Bronchial epithelial cell (primary cell): ENCODE data around the gene ZNF12. TPM values are rescaled to one million over a fixed set of nuclear protein-coding genes. Genes with fewer than 3 reads are reported as not detected.
"Not testable (repeated sequence)": the region's sequence is repeated elsewhere in the genome, so short reads cannot be mapped to it uniquely, and the experiment has no call there.

Source experiments
- DNase-seq: peaks from one replicate; pipeline ENCODE4 v3.0.0-alpha.2; 2010; ENCODE audit warnings: low read depth
- FAIRE-seq: peaks from 2 replicates; lab custom pipeline; 2011; peaks lifted over from hg19 to GRCh38; lab: Jason Lieb, UNC
- H3K27me3 ChIP-seq: 2 replicates; pipeline ENCODE4 v1.5.1; 2011; ENCODE audit warnings: low read length; ENCODE audit not compliant: control insufficient read depth, insufficient read depth
- H3K36me3 ChIP-seq: 2 replicates; pipeline ENCODE4 v1.5.1; 2011; ENCODE audit warnings: low read length; ENCODE audit not compliant: control insufficient read depth, insufficient read depth
- H3K4me3 ChIP-seq: 2 replicates; pipeline ENCODE4 v1.5.1; 2011; ENCODE audit warnings: mild to moderate bottlenecking, low read depth, low read length, control low read depth
- CTCF ChIP-seq: IDR thresholded peaks from 2 replicates; pipeline ENCODE4 v1.5.1; 2011; ENCODE audit warnings: mild to moderate bottlenecking, moderate library complexity, low read length, control low read depth, inconsistent platforms; ENCODE audit not compliant: insufficient read depth, severe bottlenecking
- total RNA-seq: library from RNA; depleted of rRNA; stranded (reverse); fragments of >200 nt; gene quantifications from 2 replicates; pipeline ENCODE4 v1.2.1, GENCODE V29; 2014

Gene ZNF12
- total RNA-seq, result 12.6 and 16.4 TPM in 2 replicates

GRCh38 chr7:6706666-6707407, at the start of gene ZNF12:
Gene ZNF12, minus strand, starts transcription at chr7:6706947. Its CDS starts 1,774 bp downstream, at chr7:6705173.
- TF ChIP-seq CTCF, result no peak
- Histone ChIP-seq H3K4me3 (peak within 1 kb of the TSS; percentile 63), H3K36me3 (peaks cover 9% of the 10 kb centered on the region), H3K27me3 (no peaks in the 10 kb centered on the region)
- FAIRE-seq (no peak), DNase-seq (peak; percentile 84)

- not testable (repeated sequence) for H3K27me3 ChIP-seq, DNase-seq, H3K36me3 ChIP-seq, FAIRE-seq, H3K4me3 ChIP-seq
Measured at GRCh38 chr7:6753964-6754363, 47.2 kb upstream of the ZNF12 start, which contains the start of gene RSPH10B2. Gene RSPH10B2, plus strand, starts transcription at chr7:6754103. Its CDS starts 3,575 bp downstream, at chr7:6757678.

GRCh38 chr7:6750173-6750572, 43.4 kb upstream of the ZNF12 start:
- H3K4me3 ChIP-seq, H3K36me3 ChIP-seq, DNase-seq, H3K27me3 ChIP-seq: not testable (repeated sequence)
- peak; percentile 52 for FAIRE-seq

- FAIRE-seq, DNase-seq, H3K36me3 ChIP-seq, H3K27me3 ChIP-seq, H3K4me3 ChIP-seq: not testable (repeated sequence)
Measured at GRCh38 chr7:6749335-6749734, 42.6 kb upstream of the ZNF12 start.

GRCh38 chr7:6744410-6745100, 37.8 kb upstream of the ZNF12 start:
- H3K36me3 ChIP-seq, FAIRE-seq, DNase-seq, H3K4me3 ChIP-seq, H3K27me3 ChIP-seq: not testable (repeated sequence)

- not testable (repeated sequence) for H3K36me3 ChIP-seq, H3K4me3 ChIP-seq, H3K27me3 ChIP-seq, DNase-seq
- peak; percentile 75 for FAIRE-seq
Measured at GRCh38 chr7:6738415-6738814, 31.7 kb upstream of the ZNF12 start.

- peak overlapping the region; percentile 98 for H3K4me3 ChIP-seq
- DNase-seq (no peak), FAIRE-seq (no peak)
- peaks cover 4% of the 10 kb centered on the region for H3K36me3 ChIP-seq
- TF ChIP-seq CTCF, result no peak
- H3K27me3 ChIP-seq, result no peaks in the 10 kb centered on the region
Measured at GRCh38 chr7:6730343-6730633, 23.5 kb upstream of the ZNF12 start.

GRCh38 chr7:6729492-6730342, 23.0 kb upstream of the ZNF12 start:
- H3K4me3 ChIP-seq, result peak overlapping the region; percentile 98
- TF ChIP-seq CTCF, result no peak
- peaks cover 4% of the 10 kb centered on the region for H3K36me3 ChIP-seq
- H3K27me3 ChIP-seq, result no peaks in the 10 kb centered on the region
- peak; percentile 78 for DNase-seq
- no peak for FAIRE-seq

GRCh38 chr7:6728893-6729491, 22.2 kb upstream of the ZNF12 start:
- H3K36me3 ChIP-seq, DNase-seq, H3K27me3 ChIP-seq, FAIRE-seq: not testable (repeated sequence)
- H3K4me3 ChIP-seq, result peak overlapping the region; percentile 98
